Measurements from ENCODE around the gene STPG4. TPM values are rescaled to one million over a fixed set of nuclear protein-coding genes. Genes with fewer than 3 reads are reported as not detected.

The STPG4 gene
- total RNA-seq, 1 experiment from 2014 or later, result 10.6 TPM

GRCh38 chr2:47133046-47133445 lies 22.1 kb downstream of the STPG4 start:
- no TSS peak for BruUV-seq (replicated peaks)
- no peaks in the 10 kb centered on the region for H3K9me3 ChIP-seq (ENCODE audit: control insufficient read depth in 1 of 2, insufficient read depth in 1 of 2, low read depth in 1 of 2, low read length in 2 of 2)
- ATAC-seq, result no peak
- ChIA-PET POLR2A (no interaction called here), CTCF (no interaction called here), RAD21 (ENCODE audit: low non-redundant PET in 1 of 2, low total read pairs in 2 of 2, uncharacterized antibody in 2 of 2, unreplicated experiment in 2 of 2) (no interaction called here)
- no peaks in the 10 kb centered on the region for H4K20me1 ChIP-seq (ENCODE audit: insufficient read depth)
- H3K36me3 ChIP-seq (ENCODE audit: control insufficient read depth in 1 of 2, insufficient read depth in 2 of 2, low read length in 2 of 2), result no peaks in the 10 kb centered on the region
- intact Hi-C loops (cut with micrococcal nuclease), result no loop called here
- no peaks in the 10 kb centered on the region for H3K79me2 ChIP-seq (ENCODE audit: insufficient read depth, low read length)
- H3K27me3 ChIP-seq (ENCODE audit: insufficient read depth, low read length), result no peaks in the 10 kb centered on the region
- H3K4me2 ChIP-seq (ENCODE audit: low read length), result no peak overlapping the region
- H3K9me2 ChIP-seq (ENCODE audit: insufficient read depth), result no peaks in the 10 kb centered on the region
- H2AFZ ChIP-seq (ENCODE audit: low read depth, low read length, poor library complexity, severe bottlenecking), result no peak overlapping the region
- no peak overlapping the region for H3K27ac ChIP-seq (ENCODE audit: low read depth, low read length)
- H3K4me3 ChIP-seq (replicated peaks in 1 of 2; ENCODE audit: low read depth in 1 of 2, low read length in 2 of 2), result no peak overlapping the region
- no peak for DNase-seq (ENCODE audit: low read depth, low spot score)
- H3K4me1 ChIP-seq (ENCODE audit: control insufficient read depth in 1 of 2, insufficient read depth in 2 of 2, low read length in 2 of 2), result peaks cover 0 to 3% of the 10 kb centered on the region in 2 experiments; a peak in 1 of 4 replicates
- no peak overlapping the region for H3K9ac ChIP-seq (ENCODE audit: low read length)
- no peak for TF ChIP-seq ZFX (IDR thresholded peaks at IDR 0.05)
- no peak for TF ChIP-seq EGR1 (IDR thresholded peaks at IDR 0.05; ENCODE audit: low read depth)
- no peak for TF ChIP-seq ATF3 (IDR thresholded peaks at IDR 0.05)
- TF ChIP-seq SRF (IDR thresholded peaks at IDR 0.05; ENCODE audit: low read depth), result no peak

- H3K36me3 ChIP-seq (ENCODE audit: control insufficient read depth in 1 of 2, insufficient read depth in 2 of 2, low read length in 2 of 2), result no peaks in the 10 kb centered on the region
- H3K27ac ChIP-seq (ENCODE audit: low read depth, low read length), result no peak overlapping the region
- POLR2A ChIA-PET, result no interaction called here
- TF ChIP-seq SIN3A (IDR thresholded peaks at IDR 0.05; ENCODE audit: low read depth) (no peak), MAX (IDR thresholded peaks at IDR 0.05) (no peak), SRF (IDR thresholded peaks at IDR 0.05; ENCODE audit: low read depth) (no peak), ZFX (IDR thresholded peaks at IDR 0.05) (no peak), ELF1 (IDR thresholded peaks at IDR 0.05; ENCODE audit: borderline replicate concordance, low read depth) (no peak), JUND (IDR thresholded peaks at IDR 0.05) (no peak), ATF3 (IDR thresholded peaks at IDR 0.05) (no peak), EGR1 (IDR thresholded peaks at IDR 0.05; ENCODE audit: low read depth) (no peak), CBX3 (IDR thresholded peaks at IDR 0.05; ENCODE audit: low read depth) (no peak), SP1 (IDR thresholded peaks at IDR 0.05; ENCODE audit: low read depth) (no peak), ZNF274 (IDR thresholded peaks at IDR 0.05; ENCODE audit: low read depth, low read length) (no peak)
- TF ChIP-seq, protein P1, sequence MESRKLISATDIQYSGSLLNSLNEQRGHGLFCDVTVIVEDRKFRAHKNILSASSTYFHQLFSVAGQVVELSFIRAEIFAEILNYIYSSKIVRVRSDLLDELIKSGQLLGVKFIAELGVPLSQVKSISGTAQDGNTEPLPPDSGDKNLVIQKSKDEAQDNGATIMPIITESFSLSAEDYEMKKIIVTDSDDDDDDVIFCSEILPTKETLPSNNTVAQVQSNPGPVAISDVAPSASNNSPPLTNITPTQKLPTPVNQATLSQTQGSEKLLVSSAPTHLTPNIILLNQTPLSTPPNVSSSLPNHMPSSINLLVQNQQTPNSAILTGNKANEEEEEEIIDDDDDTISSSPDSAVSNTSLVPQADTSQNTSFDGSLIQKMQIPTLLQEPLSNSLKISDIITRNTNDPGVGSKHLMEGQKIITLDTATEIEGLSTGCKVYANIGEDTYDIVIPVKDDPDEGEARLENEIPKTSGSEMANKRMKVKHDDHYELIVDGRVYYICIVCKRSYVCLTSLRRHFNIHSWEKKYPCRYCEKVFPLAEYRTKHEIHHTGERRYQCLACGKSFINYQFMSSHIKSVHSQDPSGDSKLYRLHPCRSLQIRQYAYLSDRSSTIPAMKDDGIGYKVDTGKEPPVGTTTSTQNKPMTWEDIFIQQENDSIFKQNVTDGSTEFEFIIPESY (IDR thresholded peaks at IDR 0.05; ENCODE audit: extremely low read depth, insufficient replicate concordance, low read length), result no peak
- TF ChIP-seq, protein P2, sequence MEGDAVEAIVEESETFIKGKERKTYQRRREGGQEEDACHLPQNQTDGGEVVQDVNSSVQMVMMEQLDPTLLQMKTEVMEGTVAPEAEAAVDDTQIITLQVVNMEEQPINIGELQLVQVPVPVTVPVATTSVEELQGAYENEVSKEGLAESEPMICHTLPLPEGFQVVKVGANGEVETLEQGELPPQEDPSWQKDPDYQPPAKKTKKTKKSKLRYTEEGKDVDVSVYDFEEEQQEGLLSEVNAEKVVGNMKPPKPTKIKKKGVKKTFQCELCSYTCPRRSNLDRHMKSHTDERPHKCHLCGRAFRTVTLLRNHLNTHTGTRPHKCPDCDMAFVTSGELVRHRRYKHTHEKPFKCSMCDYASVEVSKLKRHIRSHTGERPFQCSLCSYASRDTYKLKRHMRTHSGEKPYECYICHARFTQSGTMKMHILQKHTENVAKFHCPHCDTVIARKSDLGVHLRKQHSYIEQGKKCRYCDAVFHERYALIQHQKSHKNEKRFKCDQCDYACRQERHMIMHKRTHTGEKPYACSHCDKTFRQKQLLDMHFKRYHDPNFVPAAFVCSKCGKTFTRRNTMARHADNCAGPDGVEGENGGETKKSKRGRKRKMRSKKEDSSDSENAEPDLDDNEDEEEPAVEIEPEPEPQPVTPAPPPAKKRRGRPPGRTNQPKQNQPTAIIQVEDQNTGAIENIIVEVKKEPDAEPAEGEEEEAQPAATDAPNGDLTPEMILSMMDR (IDR thresholded peaks at IDR 0.05 in 2 of 3, conservative IDR thresholded peaks at IDR 0.05 in 1 of 3; ENCODE audit: borderline replicate concordance in 1 of 3, insufficient read depth in 1 of 3, low read depth in 2 of 3, low read length in 2 of 3), result no peak
- H2AFZ ChIP-seq (ENCODE audit: low read depth, low read length, poor library complexity, severe bottlenecking), result no peak overlapping the region
- no peaks in the 10 kb centered on the region for H3K9me2 ChIP-seq (ENCODE audit: insufficient read depth)
- no TSS peak for BruUV-seq (replicated peaks)
- RAD21 ChIA-PET (ENCODE audit: low non-redundant PET in 1 of 2, low total read pairs in 2 of 2, uncharacterized antibody in 2 of 2, unreplicated experiment in 2 of 2), result no interaction called here
- H3K79me2 ChIP-seq (ENCODE audit: insufficient read depth, low read length), result no peaks in the 10 kb centered on the region
- H3K4me3 ChIP-seq (replicated peaks in 1 of 2; ENCODE audit: low read depth in 1 of 2, low read length in 2 of 2), result no peak overlapping the region
- DNase-seq (ENCODE audit: low read depth, low spot score) (no peak), ATAC-seq (no peak)
- H3K27me3 ChIP-seq (ENCODE audit: insufficient read depth, low read length), result no peaks in the 10 kb centered on the region
- no peak overlapping the region for H3K4me2 ChIP-seq (ENCODE audit: low read length)
- no peak overlapping the region for H3K9ac ChIP-seq (ENCODE audit: low read length)
- CTCF ChIA-PET, result no interaction called here
- peaks cover 0 to 3% of the 10 kb centered on the region in 2 experiments; a peak in 1 of 4 replicates for H3K4me1 ChIP-seq (ENCODE audit: control insufficient read depth in 1 of 2, insufficient read depth in 2 of 2, low read length in 2 of 2)
- H4K20me1 ChIP-seq (ENCODE audit: insufficient read depth), result no peaks in the 10 kb centered on the region
- intact Hi-C loops (cut with micrococcal nuclease), result no loop called here
- no peaks in the 10 kb centered on the region for H3K9me3 ChIP-seq (ENCODE audit: control insufficient read depth in 1 of 2, insufficient read depth in 1 of 2, low read depth in 1 of 2, low read length in 2 of 2)
These were observed 25.9 kb downstream of the STPG4 start for GRCh38 chr2:47129191-47129706.
